Measurements from ENCODE around the gene ZDHHC20. TPM values are rescaled to one million over a fixed set of nuclear protein-coding genes. Genes with fewer than 3 reads are reported as not detected.

Gene ZDHHC20
- total RNA-seq, 1 experiment from 2014 or later, result 69.7 TPM

DNA sequence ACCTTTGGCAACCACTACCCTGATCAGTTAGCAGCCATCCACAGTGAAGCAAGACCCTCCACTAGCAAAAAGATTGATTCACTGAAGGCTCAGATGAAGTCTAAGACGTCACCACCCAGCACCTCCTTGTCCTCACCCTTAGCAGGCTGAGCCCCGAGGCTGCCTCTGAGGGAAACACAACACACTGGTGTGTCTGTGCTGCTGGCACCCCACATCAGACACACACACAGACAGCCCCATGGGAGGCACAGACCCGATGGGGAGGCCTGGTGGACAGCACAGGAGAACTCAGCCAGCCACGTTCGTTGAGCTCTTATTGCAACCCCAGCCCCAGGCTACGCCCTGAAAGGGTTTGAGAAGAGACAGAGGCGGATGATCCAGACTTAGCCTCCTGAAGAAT, 94.7 kb downstream of the ZDHHC20 start:
- ChIA-PET POLR2A (no interaction called here), CTCF (no interaction called here)
- no peak for ATAC-seq
- peaks cover 9% of the 10 kb centered on the region for H3K4me1 Mint-ChIP-seq
- H3K4me3 Mint-ChIP-seq, result no peak overlapping the region
- TF ChIP-seq MYBL2 (CRISPR knock-in tag; IDR thresholded peaks at IDR 0.05), result no peak
- no peak for TF ChIP-seq IRF2 (CRISPR knock-in tag; IDR thresholded peaks at IDR 0.05; ENCODE audit: borderline replicate concordance, low read depth)
- TF ChIP-seq AR (CRISPR knock-in tag; IDR thresholded peaks at IDR 0.05), result no peak
- TF ChIP-seq, protein P1, sequence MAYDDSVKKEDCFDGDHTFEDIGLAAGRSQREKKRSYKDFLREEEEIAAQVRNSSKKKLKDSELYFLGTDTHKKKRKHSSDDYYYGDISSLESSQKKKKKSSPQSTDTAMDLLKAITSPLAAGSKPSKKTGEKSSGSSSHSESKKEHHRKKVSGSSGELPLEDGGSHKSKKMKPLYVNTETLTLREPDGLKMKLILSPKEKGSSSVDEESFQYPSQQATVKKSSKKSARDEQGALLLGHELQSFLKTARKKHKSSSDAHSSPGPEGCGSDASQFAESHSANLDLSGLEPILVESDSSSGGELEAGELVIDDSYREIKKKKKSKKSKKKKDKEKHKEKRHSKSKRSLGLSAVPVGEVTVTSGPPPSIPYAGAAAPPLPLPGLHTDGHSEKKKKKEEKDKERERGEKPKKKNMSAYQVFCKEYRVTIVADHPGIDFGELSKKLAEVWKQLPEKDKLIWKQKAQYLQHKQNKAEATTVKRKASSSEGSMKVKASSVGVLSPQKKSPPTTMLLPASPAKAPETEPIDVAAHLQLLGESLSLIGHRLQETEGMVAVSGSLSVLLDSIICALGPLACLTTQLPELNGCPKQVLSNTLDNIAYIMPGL (CRISPR knock-in tag; IDR thresholded peaks at IDR 0.05), result no peak
- TF ChIP-seq, protein P2, sequence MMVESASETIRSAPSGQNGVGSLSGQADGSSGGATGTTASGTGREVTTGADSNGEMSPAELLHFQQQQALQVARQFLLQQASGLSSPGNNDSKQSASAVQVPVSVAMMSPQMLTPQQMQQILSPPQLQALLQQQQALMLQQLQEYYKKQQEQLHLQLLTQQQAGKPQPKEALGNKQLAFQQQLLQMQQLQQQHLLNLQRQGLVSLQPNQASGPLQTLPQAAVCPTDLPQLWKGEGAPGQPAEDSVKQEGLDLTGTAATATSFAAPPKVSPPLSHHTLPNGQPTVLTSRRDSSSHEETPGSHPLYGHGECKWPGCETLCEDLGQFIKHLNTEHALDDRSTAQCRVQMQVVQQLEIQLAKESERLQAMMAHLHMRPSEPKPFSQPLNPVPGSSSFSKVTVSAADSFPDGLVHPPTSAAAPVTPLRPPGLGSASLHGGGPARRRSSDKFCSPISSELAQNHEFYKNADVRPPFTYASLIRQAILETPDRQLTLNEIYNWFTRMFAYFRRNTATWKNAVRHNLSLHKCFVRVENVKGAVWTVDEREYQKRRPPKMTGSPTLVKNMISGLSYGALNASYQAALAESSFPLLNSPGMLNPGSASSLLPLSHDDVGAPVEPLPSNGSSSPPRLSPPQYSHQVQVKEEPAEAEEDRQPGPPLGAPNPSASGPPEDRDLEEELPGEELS (CRISPR knock-in tag; IDR thresholded peaks at IDR 0.05), result no peak
- TF ChIP-seq ATF1 (CRISPR knock-in tag; IDR thresholded peaks at IDR 0.05), result no peak
- TF ChIP-seq ZNF396 (CRISPR knock-in tag; IDR thresholded peaks at IDR 0.05; ENCODE audit: borderline replicate concordance), result no peak
- TF ChIP-seq ZNF425 (CRISPR knock-in tag; conservative IDR thresholded peaks at IDR 0.05), result no peak
- TF ChIP-seq, protein P3, sequence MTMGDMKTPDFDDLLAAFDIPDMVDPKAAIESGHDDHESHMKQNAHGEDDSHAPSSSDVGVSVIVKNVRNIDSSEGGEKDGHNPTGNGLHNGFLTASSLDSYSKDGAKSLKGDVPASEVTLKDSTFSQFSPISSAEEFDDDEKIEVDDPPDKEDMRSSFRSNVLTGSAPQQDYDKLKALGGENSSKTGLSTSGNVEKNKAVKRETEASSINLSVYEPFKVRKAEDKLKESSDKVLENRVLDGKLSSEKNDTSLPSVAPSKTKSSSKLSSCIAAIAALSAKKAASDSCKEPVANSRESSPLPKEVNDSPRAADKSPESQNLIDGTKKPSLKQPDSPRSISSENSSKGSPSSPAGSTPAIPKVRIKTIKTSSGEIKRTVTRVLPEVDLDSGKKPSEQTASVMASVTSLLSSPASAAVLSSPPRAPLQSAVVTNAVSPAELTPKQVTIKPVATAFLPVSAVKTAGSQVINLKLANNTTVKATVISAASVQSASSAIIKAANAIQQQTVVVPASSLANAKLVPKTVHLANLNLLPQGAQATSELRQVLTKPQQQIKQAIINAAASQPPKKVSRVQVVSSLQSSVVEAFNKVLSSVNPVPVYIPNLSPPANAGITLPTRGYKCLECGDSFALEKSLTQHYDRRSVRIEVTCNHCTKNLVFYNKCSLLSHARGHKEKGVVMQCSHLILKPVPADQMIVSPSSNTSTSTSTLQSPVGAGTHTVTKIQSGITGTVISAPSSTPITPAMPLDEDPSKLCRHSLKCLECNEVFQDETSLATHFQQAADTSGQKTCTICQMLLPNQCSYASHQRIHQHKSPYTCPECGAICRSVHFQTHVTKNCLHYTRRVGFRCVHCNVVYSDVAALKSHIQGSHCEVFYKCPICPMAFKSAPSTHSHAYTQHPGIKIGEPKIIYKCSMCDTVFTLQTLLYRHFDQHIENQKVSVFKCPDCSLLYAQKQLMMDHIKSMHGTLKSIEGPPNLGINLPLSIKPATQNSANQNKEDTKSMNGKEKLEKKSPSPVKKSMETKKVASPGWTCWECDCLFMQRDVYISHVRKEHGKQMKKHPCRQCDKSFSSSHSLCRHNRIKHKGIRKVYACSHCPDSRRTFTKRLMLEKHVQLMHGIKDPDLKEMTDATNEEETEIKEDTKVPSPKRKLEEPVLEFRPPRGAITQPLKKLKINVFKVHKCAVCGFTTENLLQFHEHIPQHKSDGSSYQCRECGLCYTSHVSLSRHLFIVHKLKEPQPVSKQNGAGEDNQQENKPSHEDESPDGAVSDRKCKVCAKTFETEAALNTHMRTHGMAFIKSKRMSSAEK (CRISPR knock-in tag; IDR thresholded peaks at IDR 0.05; ENCODE audit: borderline replicate concordance), result no peak
- no peak for TF ChIP-seq ZNF281 (CRISPR knock-in tag; IDR thresholded peaks at IDR 0.05)
- no peak for TF ChIP-seq ZNF138 (CRISPR knock-in tag; conservative IDR thresholded peaks at IDR 0.05)
- no peak for TF ChIP-seq OVOL2 (CRISPR knock-in tag; IDR thresholded peaks at IDR 0.05; ENCODE audit: borderline replicate concordance)
- H3K27ac Mint-ChIP-seq, result no peak overlapping the region
- H3K36me3 Mint-ChIP-seq, result no peaks in the 10 kb centered on the region
- H3K9me3 Mint-ChIP-seq, result peaks cover 18% of the 10 kb centered on the region
- no peak for DNase-seq (ENCODE audit: low spot score)
- H3K27me3 Mint-ChIP-seq (ENCODE audit: low read depth), result no peaks in the 10 kb centered on the region

Data from WTC11 (cell line).